Activated B cell treated with CpG ODN at 0.5 μM for 24 hours (primary cell): ENCODE measurements around the gene PTPN1. TPM values are rescaled to one million over a fixed set of nuclear protein-coding genes. Genes with fewer than 3 reads are reported as not detected.

ENCODE experiments used
- ATAC-seq: fragments of 200-7000 bp; cut with Tn5 transposase; one replicate; pipeline ENCODE4 v1.10.0; 2021; ENCODE audit warnings: low read depth, mild to moderate bottlenecking, moderate library complexity
- CTCF ChIA-PET: fragments of 350-600 bp; sonication (Branson Sonifier 250); formaldehyde crosslinking; loops from one replicate; lab custom pipeline; 2021; ENCODE audit warnings: antibody characterized with exemption; lab: Charles Lee
- POLR2A ChIA-PET: fragments of 350-600 bp; sonication (Branson Sonifier 250); formaldehyde crosslinking; loops from one replicate; lab custom pipeline; 2021; ENCODE audit warnings: antibody characterized with exemption; lab: Charles Lee
- DNase-seq: peaks from one replicate; pipeline ENCODE4 v3.0.0; 2022
- H3K27ac Mint-ChIP-seq: one replicate; pipeline ENCODE4 v1.8.0; 2020; ENCODE audit warnings: mixed read lengths
- H3K27me3 Mint-ChIP-seq: one replicate; pipeline ENCODE4 v1.8.0; 2021; ENCODE audit warnings: mixed read lengths
- H3K36me3 Mint-ChIP-seq: one replicate; pipeline ENCODE4 v1.8.0; 2021; ENCODE audit warnings: low read depth, mixed read lengths
- H3K4me1 Mint-ChIP-seq: one replicate; pipeline ENCODE4 v1.8.0; 2021; ENCODE audit warnings: mixed read lengths
- H3K4me3 Mint-ChIP-seq: one replicate; pipeline ENCODE4 v1.8.0; 2020; ENCODE audit warnings: mild to moderate bottlenecking, mixed read lengths
- H3K9me3 Mint-ChIP-seq: one replicate; pipeline ENCODE4 v1.8.0; 2020; ENCODE audit warnings: mixed read lengths
- intact Hi-C: fragments of 100-400 bp; cut with micrococcal nuclease; formaldehyde crosslinking; loops from one replicate; pipeline ENCODE4 v1.15.1; 2024
- total RNA-seq: library from RNA; stranded (reverse); gene quantifications from 2 replicates; pipeline ENCODE4 v1.2.3, GENCODE V29; 2022
- TF ChIP-seq, protein P1 (sequence below): fragments of 200-600 bp; IDR thresholded peaks from one replicate; pipeline ENCODE4 v1.8.0; 2022; ENCODE audit warnings: antibody characterized with exemption, mild to moderate bottlenecking

The PTPN1 gene
- total RNA-seq, 1 donor from 2014 or later, result 227 TPM

DNA sequence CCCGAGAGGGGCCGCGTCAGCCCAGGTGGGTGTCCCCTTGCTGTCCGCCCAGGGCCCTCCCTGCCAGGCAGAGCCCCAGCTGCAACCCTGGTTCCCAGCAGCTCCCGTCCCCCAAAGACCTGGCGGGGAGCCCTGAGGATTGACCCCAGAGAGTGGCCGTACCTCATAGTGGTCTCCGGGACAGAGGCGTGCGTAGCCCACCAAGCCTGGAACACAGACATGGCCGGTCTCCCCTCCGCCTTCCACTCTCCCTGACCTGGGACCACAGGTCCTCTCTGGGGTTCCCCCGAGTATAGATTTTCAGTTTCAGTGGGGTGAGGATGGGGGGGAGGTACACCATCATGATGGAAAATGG is 98.5 kb downstream of the PTPN1 start:
- ChIA-PET POLR2A (no interaction called here), CTCF (no interaction called here)
- DNase-seq (no peak), ATAC-seq (no peak)
- Mint-ChIP-seq H3K4me3 (no peak overlapping the region), H3K36me3 (no peaks in the 10 kb centered on the region), H3K27ac (no peak overlapping the region), H3K4me1 (no peaks in the 10 kb centered on the region), H3K27me3 (peaks cover 7% of the 10 kb centered on the region), H3K9me3 (no peaks in the 10 kb centered on the region)
- TF ChIP-seq, protein P1, sequence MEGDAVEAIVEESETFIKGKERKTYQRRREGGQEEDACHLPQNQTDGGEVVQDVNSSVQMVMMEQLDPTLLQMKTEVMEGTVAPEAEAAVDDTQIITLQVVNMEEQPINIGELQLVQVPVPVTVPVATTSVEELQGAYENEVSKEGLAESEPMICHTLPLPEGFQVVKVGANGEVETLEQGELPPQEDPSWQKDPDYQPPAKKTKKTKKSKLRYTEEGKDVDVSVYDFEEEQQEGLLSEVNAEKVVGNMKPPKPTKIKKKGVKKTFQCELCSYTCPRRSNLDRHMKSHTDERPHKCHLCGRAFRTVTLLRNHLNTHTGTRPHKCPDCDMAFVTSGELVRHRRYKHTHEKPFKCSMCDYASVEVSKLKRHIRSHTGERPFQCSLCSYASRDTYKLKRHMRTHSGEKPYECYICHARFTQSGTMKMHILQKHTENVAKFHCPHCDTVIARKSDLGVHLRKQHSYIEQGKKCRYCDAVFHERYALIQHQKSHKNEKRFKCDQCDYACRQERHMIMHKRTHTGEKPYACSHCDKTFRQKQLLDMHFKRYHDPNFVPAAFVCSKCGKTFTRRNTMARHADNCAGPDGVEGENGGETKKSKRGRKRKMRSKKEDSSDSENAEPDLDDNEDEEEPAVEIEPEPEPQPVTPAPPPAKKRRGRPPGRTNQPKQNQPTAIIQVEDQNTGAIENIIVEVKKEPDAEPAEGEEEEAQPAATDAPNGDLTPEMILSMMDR, result no peak
- intact Hi-C loops, result no loop called here

GRCh38 chr20:50609438-50609989 is 99.3 kb downstream of the PTPN1 start:
- Mint-ChIP-seq H3K4me3 (no peak overlapping the region), H3K9me3 (no peaks in the 10 kb centered on the region), H3K27me3 (peaks cover 5% of the 10 kb centered on the region), H3K4me1 (no peaks in the 10 kb centered on the region), H3K27ac (no peak overlapping the region), H3K36me3 (no peaks in the 10 kb centered on the region)
- intact Hi-C loops, result no loop called here
- TF ChIP-seq, protein P1, result no peak
- DNase-seq (no peak), ATAC-seq (no peak)
- ChIA-PET POLR2A (no interaction called here), CTCF (no interaction called here)

DNA sequence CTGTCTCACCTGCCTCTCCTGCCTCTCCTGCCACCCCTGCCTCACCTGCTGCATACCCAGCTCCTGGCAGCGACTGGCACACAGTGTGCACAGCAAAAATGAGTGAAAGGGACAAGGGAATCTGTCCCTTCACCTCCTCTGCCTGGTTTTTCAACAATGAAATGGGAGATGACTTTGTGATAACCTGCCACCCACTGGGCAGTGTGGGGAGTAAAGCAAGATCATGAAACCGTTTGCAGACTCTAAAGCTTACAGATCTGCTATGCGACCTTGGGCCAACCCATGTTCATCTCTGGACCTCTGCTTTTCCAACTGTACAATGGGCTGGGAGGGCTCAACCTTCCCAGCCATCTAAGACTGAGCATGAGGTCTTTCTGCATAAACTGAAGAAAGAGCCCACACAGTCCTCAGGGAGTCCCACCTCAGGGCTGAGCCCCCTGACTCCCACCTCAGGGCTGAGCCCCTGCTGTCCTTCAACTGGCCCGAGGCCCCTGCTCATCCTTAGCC is 100.1 kb downstream of the PTPN1 start:
- CTCF ChIA-PET, result no interaction called here
- no peak overlapping the region for H3K27ac Mint-ChIP-seq
- no peak for DNase-seq
- POLR2A ChIA-PET, result no interaction called here
- no peaks in the 10 kb centered on the region for H3K36me3 Mint-ChIP-seq
- intact Hi-C loops, result no loop called here
- no peak overlapping the region for H3K4me3 Mint-ChIP-seq
- TF ChIP-seq, protein P1, result no peak
- no peaks in the 10 kb centered on the region for H3K4me1 Mint-ChIP-seq
- H3K27me3 Mint-ChIP-seq, result peaks cover 5% of the 10 kb centered on the region
- ATAC-seq, result no peak
- no peaks in the 10 kb centered on the region for H3K9me3 Mint-ChIP-seq

DNA sequence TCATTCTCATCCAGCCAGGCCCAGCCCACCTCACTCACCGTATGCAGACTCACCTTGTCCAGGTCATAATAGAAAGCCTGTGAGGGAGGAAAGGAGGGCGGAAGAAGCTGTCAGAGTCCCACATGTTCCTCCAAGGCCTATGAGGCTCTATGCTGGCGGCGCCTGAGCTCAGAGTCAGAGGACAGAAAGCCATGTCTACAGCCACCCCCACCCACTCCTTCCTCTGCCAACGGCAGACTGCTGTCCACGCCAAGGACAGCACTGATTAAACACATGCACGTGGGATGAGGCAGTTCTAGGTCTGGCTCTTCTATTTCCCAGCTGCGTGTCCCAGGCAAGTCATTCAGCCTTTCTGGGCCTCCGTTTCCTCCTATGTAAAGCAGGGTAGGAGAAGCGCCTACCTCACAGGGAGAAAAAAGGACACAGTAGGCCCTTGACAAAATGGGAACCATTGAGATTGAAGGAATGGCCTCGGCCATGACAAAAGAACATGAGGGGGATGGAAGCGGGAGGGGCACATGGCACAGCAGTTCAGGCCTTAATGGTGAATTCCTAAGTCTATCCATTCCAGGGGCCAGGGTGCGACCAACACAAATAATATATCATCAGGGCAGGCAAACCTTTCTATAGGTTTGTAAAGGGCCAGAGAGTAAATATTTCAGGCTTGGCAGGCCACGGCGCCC is 101.1 kb downstream of the PTPN1 start:
- Mint-ChIP-seq H3K27me3 (peaks cover 4% of the 10 kb centered on the region), H3K36me3 (no peaks in the 10 kb centered on the region), H3K4me3 (no peak overlapping the region), H3K27ac (no peak overlapping the region), H3K9me3 (no peaks in the 10 kb centered on the region), H3K4me1 (no peaks in the 10 kb centered on the region)
- TF ChIP-seq, protein P1, result no peak
- DNase-seq (no peak), ATAC-seq (no peak)
- intact Hi-C loops, result no loop called here
- ChIA-PET POLR2A (no interaction called here), CTCF (no interaction called here)

DNA sequence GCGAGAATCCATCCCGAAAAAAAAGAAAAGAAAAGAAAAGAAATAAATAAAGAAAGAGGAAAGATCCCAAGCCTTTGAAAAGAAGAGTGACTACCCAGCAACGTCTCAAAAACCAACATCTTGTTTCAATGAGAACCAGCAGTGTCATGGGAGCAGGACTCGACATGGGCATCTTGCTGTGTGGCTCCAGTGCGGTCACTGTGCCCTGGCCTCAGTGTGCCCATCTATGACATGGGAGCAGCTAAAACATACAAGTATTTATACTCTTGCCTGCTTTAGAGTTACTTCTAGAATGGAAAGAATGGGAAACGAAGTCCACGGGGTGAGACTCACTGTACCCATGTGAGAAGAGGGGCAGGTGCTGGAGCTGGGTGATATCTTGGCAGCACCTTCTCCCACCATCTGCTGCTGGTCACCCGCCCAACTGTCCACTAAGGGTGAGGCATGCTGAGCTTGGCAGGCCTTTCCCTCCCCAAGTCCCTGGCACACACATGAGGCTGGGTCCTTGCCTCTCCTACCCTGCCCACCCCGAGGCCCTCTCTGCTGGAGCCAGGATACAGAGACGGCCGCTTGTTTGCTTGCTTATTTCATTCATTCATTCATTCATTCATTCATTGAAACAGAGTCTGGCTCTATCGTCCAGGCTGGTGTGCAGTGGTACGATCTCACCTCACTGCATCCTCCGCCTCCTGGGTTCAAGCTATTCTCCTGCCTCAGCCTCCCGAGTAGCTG is 103.4 kb downstream of the PTPN1 start:
- H3K9me3 Mint-ChIP-seq, result no peaks in the 10 kb centered on the region
- no peak for DNase-seq
- no peak for ATAC-seq
- no peak overlapping the region for H3K4me3 Mint-ChIP-seq
- ChIA-PET POLR2A (no interaction called here), CTCF (no interaction called here)
- intact Hi-C loops, result no loop called here
- no peak overlapping the region for H3K27ac Mint-ChIP-seq
- H3K36me3 Mint-ChIP-seq, result no peaks in the 10 kb centered on the region
- no peaks in the 10 kb centered on the region for H3K4me1 Mint-ChIP-seq
- TF ChIP-seq, protein P1, result no peak
- peaks cover 3% of the 10 kb centered on the region for H3K27me3 Mint-ChIP-seq
